ENCODE data around the gene FIGN. TPM values are rescaled to one million over a fixed set of nuclear protein-coding genes. Genes with fewer than 3 reads are reported as not detected.

Gene FIGN
- polyA plus RNA-seq, 1 experiment: 2.2 TPM

DNA sequence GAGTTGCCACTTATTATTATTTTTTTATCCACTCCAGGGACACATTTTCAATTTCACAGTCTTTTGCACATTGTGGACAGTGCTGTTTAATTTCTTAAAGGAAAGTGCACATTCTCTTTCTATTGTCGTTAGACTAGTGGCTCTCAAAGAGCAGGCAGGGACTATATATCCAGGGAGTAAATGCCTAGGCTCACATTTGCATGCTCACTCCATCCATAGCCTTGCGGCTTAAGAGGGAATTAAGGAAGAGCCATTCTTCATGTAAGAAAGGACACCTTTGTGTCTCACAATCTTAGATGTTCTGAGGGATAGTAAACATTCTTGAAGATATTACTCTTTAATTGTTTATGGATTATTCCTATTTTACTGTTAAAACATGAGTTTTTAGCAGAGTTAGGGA lies 70.8 kb downstream of the FIGN start:
- TF ChIP-seq, protein P1, sequence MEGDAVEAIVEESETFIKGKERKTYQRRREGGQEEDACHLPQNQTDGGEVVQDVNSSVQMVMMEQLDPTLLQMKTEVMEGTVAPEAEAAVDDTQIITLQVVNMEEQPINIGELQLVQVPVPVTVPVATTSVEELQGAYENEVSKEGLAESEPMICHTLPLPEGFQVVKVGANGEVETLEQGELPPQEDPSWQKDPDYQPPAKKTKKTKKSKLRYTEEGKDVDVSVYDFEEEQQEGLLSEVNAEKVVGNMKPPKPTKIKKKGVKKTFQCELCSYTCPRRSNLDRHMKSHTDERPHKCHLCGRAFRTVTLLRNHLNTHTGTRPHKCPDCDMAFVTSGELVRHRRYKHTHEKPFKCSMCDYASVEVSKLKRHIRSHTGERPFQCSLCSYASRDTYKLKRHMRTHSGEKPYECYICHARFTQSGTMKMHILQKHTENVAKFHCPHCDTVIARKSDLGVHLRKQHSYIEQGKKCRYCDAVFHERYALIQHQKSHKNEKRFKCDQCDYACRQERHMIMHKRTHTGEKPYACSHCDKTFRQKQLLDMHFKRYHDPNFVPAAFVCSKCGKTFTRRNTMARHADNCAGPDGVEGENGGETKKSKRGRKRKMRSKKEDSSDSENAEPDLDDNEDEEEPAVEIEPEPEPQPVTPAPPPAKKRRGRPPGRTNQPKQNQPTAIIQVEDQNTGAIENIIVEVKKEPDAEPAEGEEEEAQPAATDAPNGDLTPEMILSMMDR (IDR thresholded peaks at IDR 0.05; ENCODE audit: low read depth, low read length): no peak
- CTCF ChIA-PET: interaction anchor here (1.0 kb wide), 1 partner anchor 9 kb away, joined by 3 read pairs; no protein-coding TSS in a partner anchor
- no peak overlapping the region for H3K4me3 ChIP-seq (ENCODE audit: low read depth, low read length)
- POLR2A ChIA-PET: no interaction called here
- no peak for DNase-seq (ENCODE audit: low read depth, low spot score)
- H3K9me3 ChIP-seq (ENCODE audit: control insufficient read depth, insufficient read depth, low read length): no peaks in the 10 kb centered on the region; the same call in 1 of the 2 replicates
- no peak overlapping the region for H3K27ac ChIP-seq (ENCODE audit: low read depth, low read length)
- no peaks in the 10 kb centered on the region for H3K27me3 ChIP-seq (ENCODE audit: control insufficient read depth, insufficient read depth, low read length)

DNA sequence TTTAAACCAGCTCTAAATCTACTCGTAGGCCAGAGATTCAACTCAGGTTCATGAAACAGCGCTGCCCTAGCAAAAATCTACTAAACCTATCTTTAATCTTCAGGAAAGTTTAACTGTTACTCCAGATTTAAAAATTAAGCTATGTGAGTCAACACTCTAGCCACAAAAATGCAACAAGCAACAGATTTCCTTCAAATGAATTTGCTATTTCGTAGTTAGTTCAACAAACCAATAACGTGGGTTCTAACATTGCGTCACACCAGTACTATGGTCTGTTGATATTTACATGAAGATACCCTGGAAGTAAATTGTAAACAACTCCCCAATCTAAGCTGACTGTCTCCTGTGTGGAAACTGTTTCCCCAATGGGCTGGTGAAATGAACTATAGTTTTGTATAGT lies 71.2 kb downstream of the FIGN start:
- Histone ChIP-seq H3K27ac (ENCODE audit: low read depth, low read length) (no peak overlapping the region), H3K4me3 (ENCODE audit: low read depth, low read length) (no peak overlapping the region), H3K27me3 (ENCODE audit: control insufficient read depth, insufficient read depth, low read length) (no peaks in the 10 kb centered on the region), H3K9me3 (ENCODE audit: control insufficient read depth, insufficient read depth, low read length) (no peaks in the 10 kb centered on the region; the same call in 1 of the 2 replicates)
- DNase-seq (ENCODE audit: low read depth, low spot score): peak; percentile 58
- TF ChIP-seq, protein P1 (IDR thresholded peaks at IDR 0.05; ENCODE audit: low read depth, low read length): no peak
- POLR2A ChIA-PET: no interaction called here
- CTCF ChIA-PET: interaction anchor here (0.6 to 1.0 kb wide), 2 partner anchors 8 to 65 kb away, joined by 3 read pairs; no protein-coding TSS in a partner anchor

DNA sequence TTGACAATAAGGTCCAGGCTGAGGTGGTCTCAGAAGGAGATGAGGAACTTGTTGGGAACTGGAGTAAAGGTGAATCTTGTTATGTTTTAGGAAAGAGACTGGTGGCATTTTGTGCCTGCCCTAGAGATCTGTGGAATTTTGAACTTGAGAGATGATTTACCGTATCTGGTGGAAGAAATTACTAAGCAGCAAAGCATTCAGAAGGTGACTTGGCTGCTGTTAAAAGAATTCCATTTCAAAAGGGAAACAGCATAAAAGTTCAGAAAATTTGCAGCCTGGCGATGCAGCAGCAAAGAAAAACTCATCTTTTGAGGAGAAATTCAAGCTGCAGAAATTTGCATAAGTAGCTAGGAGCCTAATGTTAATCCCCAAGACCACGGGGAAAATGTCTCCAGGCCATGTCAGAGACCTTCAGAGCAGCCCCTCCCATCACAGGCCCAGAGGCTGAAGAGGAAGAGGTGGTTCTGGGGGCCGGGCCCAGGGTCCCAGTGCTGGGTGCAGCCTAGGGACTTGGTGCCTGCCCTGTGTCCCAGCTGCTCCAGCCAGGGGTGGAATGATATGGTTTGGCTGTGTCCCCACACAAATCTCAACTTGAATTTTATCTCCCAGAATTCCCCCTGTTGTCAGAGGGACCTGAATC lies 73.5 kb downstream of the FIGN start:
- H3K4me3 ChIP-seq (ENCODE audit: low read depth, low read length): no peak overlapping the region
- TF ChIP-seq, protein P1 (IDR thresholded peaks at IDR 0.05; ENCODE audit: low read depth, low read length): no peak
- no peak overlapping the region for H3K27ac ChIP-seq (ENCODE audit: low read depth, low read length)
- no peaks in the 10 kb centered on the region for H3K27me3 ChIP-seq (ENCODE audit: control insufficient read depth, insufficient read depth, low read length)
- ChIA-PET CTCF (no interaction called here), POLR2A (no interaction called here)
- no peaks in the 10 kb centered on the region; the same call in 1 of the 2 replicates for H3K9me3 ChIP-seq (ENCODE audit: control insufficient read depth, insufficient read depth, low read length)
- DNase-seq (ENCODE audit: low read depth, low spot score): no peak

DNA sequence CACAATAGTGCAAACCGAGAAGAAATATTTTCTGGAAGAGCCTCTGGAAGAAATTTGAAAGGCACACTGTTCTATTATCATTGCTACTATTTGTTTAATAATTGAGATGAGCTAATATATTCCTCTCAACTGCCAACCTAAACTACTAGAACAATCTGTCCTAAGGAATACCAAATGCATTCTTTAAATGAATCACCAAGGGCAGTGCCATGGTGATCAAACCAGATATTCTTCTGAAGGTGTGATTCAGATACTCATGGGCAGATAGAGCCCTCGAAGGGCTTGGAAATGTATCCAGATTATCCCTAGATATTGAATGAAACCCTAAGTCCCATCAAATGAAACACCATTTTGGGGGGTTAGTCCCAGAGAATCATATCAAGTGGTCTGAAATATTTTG lies 76.6 kb downstream of the FIGN start:
- no peak for DNase-seq (ENCODE audit: low read depth, low spot score)
- CTCF ChIA-PET: no interaction called here
- Histone ChIP-seq H3K27ac (ENCODE audit: low read depth, low read length) (no peak overlapping the region), H3K9me3 (ENCODE audit: control insufficient read depth, insufficient read depth, low read length) (no peaks in the 10 kb centered on the region; the same call in 1 of the 2 replicates), H3K4me3 (ENCODE audit: low read depth, low read length) (no peak overlapping the region), H3K27me3 (ENCODE audit: control insufficient read depth, insufficient read depth, low read length) (no peaks in the 10 kb centered on the region)
- TF ChIP-seq, protein P1 (IDR thresholded peaks at IDR 0.05; ENCODE audit: low read depth, low read length): no peak
- POLR2A ChIA-PET: no interaction called here

DNA sequence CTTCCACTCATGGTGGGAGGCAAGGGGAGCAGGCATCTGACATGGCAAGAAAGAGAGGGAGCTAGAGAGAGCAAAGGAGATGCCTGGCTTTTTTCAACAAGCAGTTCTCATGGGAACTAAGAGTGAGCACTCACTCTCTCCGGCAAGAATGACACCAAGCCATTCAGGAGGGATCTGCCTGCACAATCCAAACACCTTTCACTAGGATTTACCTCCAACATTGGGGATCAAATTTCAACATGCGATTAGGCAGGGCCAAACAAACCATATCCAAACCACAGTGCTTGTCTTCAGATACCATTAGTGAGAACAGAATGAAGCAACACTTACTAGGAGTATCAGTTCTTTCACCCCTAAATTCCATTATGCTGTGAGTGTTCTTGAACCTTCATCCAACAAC lies 77.3 kb downstream of the FIGN start:
- Histone ChIP-seq H3K4me3 (ENCODE audit: low read depth, low read length) (no peak overlapping the region), H3K27ac (ENCODE audit: low read depth, low read length) (no peak overlapping the region), H3K9me3 (ENCODE audit: control insufficient read depth, insufficient read depth, low read length) (no peaks in the 10 kb centered on the region; the same call in 1 of the 2 replicates), H3K27me3 (ENCODE audit: control insufficient read depth, insufficient read depth, low read length) (no peaks in the 10 kb centered on the region)
- POLR2A ChIA-PET: no interaction called here
- TF ChIP-seq, protein P1 (IDR thresholded peaks at IDR 0.05; ENCODE audit: low read depth, low read length): no peak
- CTCF ChIA-PET: no interaction called here
- DNase-seq (ENCODE audit: low read depth, low spot score): no peak
